Activated CD4-positive, alpha-beta T cell treated with anti-CD3 and anti-CD28 coated beads, Interleukin-2, amount 10 ng/mL, durations not matched to agents 24 days and 14 days (primary cell): ENCODE measurements around the gene ONECUT1. TPM values are rescaled to one million over a fixed set of nuclear protein-coding genes. Genes with fewer than 3 reads are reported as not detected.

ENCODE experiments used
- DNase-seq: peaks from one replicate; pipeline ENCODE4 v3.0.0; 2022
- H3K27ac Mint-ChIP-seq: one replicate; pipeline ENCODE4 v1.8.0; 2022; ENCODE audit warnings: mild to moderate bottlenecking, mixed read lengths
- H3K27me3 Mint-ChIP-seq: one replicate; pipeline ENCODE4 v1.8.0; 2022; ENCODE audit warnings: mixed read lengths
- H3K36me3 Mint-ChIP-seq: one replicate; pipeline ENCODE4 v1.8.0; 2022; ENCODE audit warnings: low read depth, mild to moderate bottlenecking, mixed read lengths
- H3K4me1 Mint-ChIP-seq: one replicate; pipeline ENCODE4 v1.8.0; 2021; ENCODE audit warnings: mixed read lengths
- H3K4me3 Mint-ChIP-seq: one replicate; pipeline ENCODE4 v1.8.0; 2022; ENCODE audit warnings: mild to moderate bottlenecking, moderate library complexity, mixed read lengths
- H3K9me3 Mint-ChIP-seq: one replicate; pipeline ENCODE4 v1.8.0; 2021; ENCODE audit warnings: mixed read lengths
- intact Hi-C: fragments of 100-400 bp; cut with micrococcal nuclease; formaldehyde crosslinking; loops from one replicate; pipeline ENCODE4 v1.15.1; 2023
- total RNA-seq: library from RNA; stranded (reverse); gene quantifications from 2 replicates; pipeline ENCODE4 v1.2.3, GENCODE V29; 2022

Gene ONECUT1
- total RNA-seq, 1 donor from 2014 or later, result not detected

- Mint-ChIP-seq H3K27me3 (peaks cover 6% of the 10 kb centered on the region), H3K36me3 (no peaks in the 10 kb centered on the region), H3K4me1 (peaks cover 17% of the 10 kb centered on the region), H3K27ac (no peak overlapping the region), H3K4me3 (no peak overlapping the region), H3K9me3 (no peaks in the 10 kb centered on the region)
- intact Hi-C loops, result no loop called here
- no peak for DNase-seq
These were observed 62.3 kb downstream of the ONECUT1 start for GRCh38 chr15:52727815-52728214.

DNA sequence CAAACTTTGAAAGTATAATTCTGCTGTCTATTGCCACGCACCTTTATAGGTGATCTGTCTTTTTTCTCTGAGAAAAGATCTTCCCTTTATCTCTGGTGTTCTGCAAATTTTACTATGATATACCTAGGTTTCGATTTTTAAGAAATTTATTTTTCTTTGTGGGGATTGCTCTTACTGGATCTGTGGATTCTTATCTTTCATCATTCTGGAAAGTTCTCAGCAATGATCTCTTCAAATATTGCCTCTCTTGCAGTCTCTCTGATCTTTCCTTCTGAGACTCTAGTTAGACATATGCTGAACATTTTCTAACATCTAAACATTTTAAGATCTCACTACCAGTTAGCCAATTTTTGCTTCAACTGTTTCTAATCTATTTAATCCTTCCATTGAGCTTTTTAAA, 63.9 kb downstream of the ONECUT1 start:
- Mint-ChIP-seq H3K9me3 (no peaks in the 10 kb centered on the region), H3K4me1 (peaks cover 16% of the 10 kb centered on the region), H3K27ac (no peak overlapping the region), H3K4me3 (no peak overlapping the region), H3K36me3 (no peaks in the 10 kb centered on the region), H3K27me3 (peaks cover 6% of the 10 kb centered on the region)
- intact Hi-C loops, result no loop called here
- DNase-seq, result no peak

DNA sequence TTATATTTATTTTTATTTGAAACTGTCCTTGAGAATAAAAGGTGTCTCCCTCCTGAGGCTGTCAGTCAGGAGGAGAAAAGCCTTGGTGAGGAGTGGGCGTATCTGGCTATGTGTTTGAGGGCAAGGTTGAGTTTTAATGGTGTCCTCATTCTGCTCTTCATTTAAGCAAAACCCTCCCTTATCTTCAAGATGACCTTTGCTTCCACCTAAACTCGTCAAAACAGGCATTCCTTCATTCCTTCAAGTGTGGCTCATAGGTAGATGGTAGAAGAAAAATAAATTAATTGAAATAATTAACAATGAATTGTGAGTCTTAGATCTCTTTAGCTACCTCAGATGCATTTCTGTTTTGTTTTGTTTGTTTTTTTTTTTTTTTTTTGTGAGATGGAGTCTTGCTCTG, 71.6 kb downstream of the ONECUT1 start:
- intact Hi-C loops, result no loop called here
- Mint-ChIP-seq H3K4me3 (no peak overlapping the region), H3K27me3 (peaks cover 11% of the 10 kb centered on the region), H3K36me3 (no peaks in the 10 kb centered on the region), H3K4me1 (no peaks in the 10 kb centered on the region), H3K27ac (no peak overlapping the region), H3K9me3 (no peaks in the 10 kb centered on the region)
- no peak for DNase-seq

GRCh38 chr15:52717924-52718323, 72.2 kb downstream of the ONECUT1 start:
- Mint-ChIP-seq H3K4me3 (no peak overlapping the region), H3K27me3 (peaks cover 10% of the 10 kb centered on the region), H3K36me3 (no peaks in the 10 kb centered on the region), H3K27ac (no peak overlapping the region), H3K9me3 (no peaks in the 10 kb centered on the region), H3K4me1 (no peaks in the 10 kb centered on the region)
- DNase-seq, result no peak
- intact Hi-C loops, result no loop called here

GRCh38 chr15:52717481-52717880, 72.7 kb downstream of the ONECUT1 start:
- no peak for DNase-seq
- Mint-ChIP-seq H3K4me3 (no peak overlapping the region), H3K9me3 (no peaks in the 10 kb centered on the region), H3K27me3 (peaks cover 11% of the 10 kb centered on the region), H3K36me3 (no peaks in the 10 kb centered on the region), H3K4me1 (no peaks in the 10 kb centered on the region), H3K27ac (no peak overlapping the region)
- intact Hi-C loops, result no loop called here

GRCh38 chr15:52716536-52716935, 73.6 kb downstream of the ONECUT1 start:
- no peaks in the 10 kb centered on the region for H3K36me3 Mint-ChIP-seq
- DNase-seq, result no peak
- H3K4me3 Mint-ChIP-seq, result no peak overlapping the region
- peaks cover 16% of the 10 kb centered on the region for H3K27me3 Mint-ChIP-seq
- intact Hi-C loops, result no loop called here
- no peaks in the 10 kb centered on the region for H3K4me1 Mint-ChIP-seq
- H3K27ac Mint-ChIP-seq, result no peak overlapping the region
- H3K9me3 Mint-ChIP-seq, result no peaks in the 10 kb centered on the region

DNA sequence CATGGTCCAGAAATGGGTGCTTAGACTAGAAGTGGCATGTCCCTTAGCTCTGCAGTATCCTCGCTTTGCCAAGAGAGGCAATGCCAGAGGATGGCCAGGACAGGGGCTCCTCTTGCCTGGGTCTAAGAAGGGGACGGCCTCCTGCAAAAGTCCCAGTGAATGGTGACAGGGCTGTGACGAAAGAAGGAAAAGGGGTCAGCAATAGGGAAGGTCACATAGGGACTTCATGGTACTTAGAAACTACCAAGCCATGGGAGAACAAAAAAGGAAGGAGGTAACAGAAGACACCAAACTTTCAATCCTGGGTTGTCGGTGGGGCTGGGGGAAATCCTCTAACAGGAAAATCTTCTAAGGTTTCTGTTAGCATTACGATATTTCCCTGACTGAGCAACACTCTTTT, 74.7 kb downstream of the ONECUT1 start:
- no peak overlapping the region for H3K27ac Mint-ChIP-seq
- no peaks in the 10 kb centered on the region for H3K36me3 Mint-ChIP-seq
- peaks cover 2% of the 10 kb centered on the region for H3K4me1 Mint-ChIP-seq
- no peak overlapping the region for H3K4me3 Mint-ChIP-seq
- DNase-seq, result no peak
- intact Hi-C loops, result no loop called here
- H3K9me3 Mint-ChIP-seq, result no peaks in the 10 kb centered on the region
- peaks cover 13% of the 10 kb centered on the region for H3K27me3 Mint-ChIP-seq

- no peak overlapping the region for H3K27ac Mint-ChIP-seq
- H3K36me3 Mint-ChIP-seq, result no peaks in the 10 kb centered on the region
- peaks cover 12% of the 10 kb centered on the region for H3K27me3 Mint-ChIP-seq
- intact Hi-C loops, result no loop called here
- peaks cover 3% of the 10 kb centered on the region for H3K4me1 Mint-ChIP-seq
- no peaks in the 10 kb centered on the region for H3K9me3 Mint-ChIP-seq
- DNase-seq, result no peak
- H3K4me3 Mint-ChIP-seq, result no peak overlapping the region
These were observed 75.2 kb downstream of the ONECUT1 start for GRCh38 chr15:52714968-52715367.

GRCh38 chr15:52710708-52711389, 79.3 kb downstream of the ONECUT1 start:
- DNase-seq, result no peak
- Mint-ChIP-seq H3K27ac (no peak overlapping the region), H3K27me3 (peaks cover 22% of the 10 kb centered on the region), H3K9me3 (no peaks in the 10 kb centered on the region), H3K36me3 (no peaks in the 10 kb centered on the region), H3K4me1 (peaks cover 3% of the 10 kb centered on the region), H3K4me3 (no peak overlapping the region)
- intact Hi-C loops, result no loop called here

DNA sequence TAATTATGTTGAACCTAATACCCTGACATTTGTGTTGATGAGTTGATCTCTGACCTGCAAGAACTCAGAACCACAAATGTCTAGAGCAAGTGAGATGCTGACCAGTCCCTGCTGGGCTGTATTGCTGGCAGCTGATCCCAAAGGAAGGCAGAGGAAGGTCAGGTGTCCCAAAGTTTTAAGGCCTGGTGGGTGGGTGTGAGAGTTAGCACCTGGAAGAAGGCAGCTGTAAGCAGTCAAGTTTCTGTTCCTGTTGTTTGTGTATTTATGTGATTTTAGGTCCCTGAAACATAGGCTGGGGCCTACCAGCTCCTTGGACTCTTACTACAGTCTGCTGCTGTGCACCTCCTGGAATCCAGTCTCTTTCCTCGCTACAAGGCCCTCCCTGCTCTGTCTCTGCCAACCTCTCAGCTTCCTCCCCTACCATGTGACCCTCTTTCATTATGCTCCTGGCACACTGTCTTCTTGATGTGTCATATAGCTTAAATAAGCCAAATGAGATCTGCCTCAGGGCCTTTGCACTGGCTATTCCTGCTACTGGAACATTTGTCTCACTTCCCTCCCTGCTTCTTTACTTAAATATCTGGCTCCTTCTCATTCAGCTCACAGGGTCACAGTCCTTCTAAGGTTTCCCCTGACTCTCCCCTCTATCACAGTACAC, 80.0 kb downstream of the ONECUT1 start:
- H3K27ac Mint-ChIP-seq, result no peak overlapping the region

GRCh38 chr15:52709187-52709981, 80.8 kb downstream of the ONECUT1 start:
- DNase-seq, result no peak
- Mint-ChIP-seq H3K36me3 (no peaks in the 10 kb centered on the region), H3K4me3 (no peak overlapping the region), H3K4me1 (peaks cover 3% of the 10 kb centered on the region), H3K9me3 (no peaks in the 10 kb centered on the region), H3K27ac (no peak overlapping the region), H3K27me3 (peaks cover 24% of the 10 kb centered on the region)
- intact Hi-C loops, result no loop called here

More for the DNA sequence above, 80.0 kb downstream of the ONECUT1 start:
- Mint-ChIP-seq H3K27me3 (peaks cover 24% of the 10 kb centered on the region), H3K9me3 (no peaks in the 10 kb centered on the region), H3K4me1 (peaks cover 3% of the 10 kb centered on the region), H3K36me3 (no peaks in the 10 kb centered on the region), H3K4me3 (no peak overlapping the region)
- intact Hi-C loops, result no loop called here
- DNase-seq, result no peak

Other genes with a start within 250 kb of the ONECUT1 start
- gene ARPP19, start 221.3 kb downstream of the ONECUT1 start, total RNA-seq, result 191 and 215 TPM in 2 replicates
- gene ATOSA, start 110.9 kb downstream of the ONECUT1 start, total RNA-seq, result 9.3 and 13.4 TPM in 2 replicates